ENCODE results near the gene HS6ST1.
"Not testable (repeated sequence)": the region's sequence is repeated elsewhere in the genome, so short reads cannot be mapped to it uniquely, and the experiment has no call there.

The HS6ST1 gene

GRCh38 chr2:128320906-128321771, 2.5 kb upstream of the HS6ST1 start:
- DNase-seq = no peak

- no peak for DNase-seq
Measured at GRCh38 chr2:128320192-128320905, 1.7 kb upstream of the HS6ST1 start.

- DNase-seq = no peak
Measured at GRCh38 chr2:128319631-128320191, 1.0 kb upstream of the HS6ST1 start.

- DNase-seq = not testable (repeated sequence)
Measured at GRCh38 chr2:128318245-128318644, 423 bp downstream of the HS6ST1 start.

GRCh38 chr2:128317899-128318225, 806 bp downstream of the HS6ST1 start:
- DNase-seq = not testable (repeated sequence)

GRCh38 chr2:128317181-128317898, 1.3 kb downstream of the HS6ST1 start:
- DNase-seq = no peak

GRCh38 chr2:128316777-128317180, 1.9 kb downstream of the HS6ST1 start:
- no peak for DNase-seq

GRCh38 chr2:128315829-128316776, 2.6 kb downstream of the HS6ST1 start:
- DNase-seq = no peak

- DNase-seq = no peak
Measured at GRCh38 chr2:128315122-128315828, 3.4 kb downstream of the HS6ST1 start.

- no peak for DNase-seq
Measured at GRCh38 chr2:128314348-128315121, 4.1 kb downstream of the HS6ST1 start.

GRCh38 chr2:128313931-128314347, 4.7 kb downstream of the HS6ST1 start:
- DNase-seq = no peak

- no peak for DNase-seq
Measured at GRCh38 chr2:128313091-128313836, 5.4 kb downstream of the HS6ST1 start.

GRCh38 chr2:128312411-128312810, 6.3 kb downstream of the HS6ST1 start:
- no peak for DNase-seq

GRCh38 chr2:128311755-128312341, 6.8 kb downstream of the HS6ST1 start:
- no peak for DNase-seq

- DNase-seq = no peak
Measured at GRCh38 chr2:128311216-128311754, 7.4 kb downstream of the HS6ST1 start.

GRCh38 chr2:128310761-128311160, 7.9 kb downstream of the HS6ST1 start:
- no peak for DNase-seq

- no peak for DNase-seq
Measured at GRCh38 chr2:128310094-128310716, 8.5 kb downstream of the HS6ST1 start.

- DNase-seq = no peak
Measured at GRCh38 chr2:128309280-128310093, 9.2 kb downstream of the HS6ST1 start.

Measured in NCI-H446 (cell line).